Measurements from ENCODE around the gene CBFB.

DNA sequence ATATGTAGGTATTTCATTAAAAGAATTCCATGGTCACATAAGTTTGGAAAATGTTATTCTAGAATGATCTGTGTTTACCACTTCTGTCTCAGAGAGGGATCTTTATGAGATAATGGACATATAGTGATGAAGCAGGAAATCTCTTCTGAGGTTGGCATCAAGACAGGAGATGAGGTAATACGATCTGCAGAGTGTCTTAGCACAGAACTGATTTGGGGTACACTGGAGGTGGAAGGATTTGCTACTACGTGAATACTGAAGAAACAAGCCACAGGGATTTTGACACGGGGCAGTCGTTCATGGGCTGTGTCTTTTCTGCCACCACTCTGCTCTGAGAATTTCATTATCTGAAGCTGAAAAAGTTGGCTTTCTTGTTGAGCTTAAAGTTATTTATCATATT lies 5.5 kb downstream of the CBFB start:
- TF ChIP-seq CTCF (optimal IDR thresholded peaks at IDR 0.05 in 1 of 3, IDR thresholded peaks at IDR 0.05 in 1 of 3, conservative IDR thresholded peaks at IDR 0.05 in 1 of 3; ENCODE audit: extremely low read depth in 1 of 3, insufficient read depth in 2 of 3, low read length in 3 of 3) (no peak), EZH2 (IDR thresholded peaks at IDR 0.05; ENCODE audit: low read length) (no peak)
